GM12874 (cell line): ENCODE measurements around the gene CAV1.

Experiments used
- TF ChIP-seq, protein P1 (sequence below): IDR thresholded peaks from 2 replicates; pipeline ENCODE4 v1.5.1; 2011; ENCODE audit warnings: low read depth, mild to moderate bottlenecking, control low read depth, low read length, moderate library complexity; ENCODE audit not compliant: insufficient read depth

The CAV1 gene

DNA sequence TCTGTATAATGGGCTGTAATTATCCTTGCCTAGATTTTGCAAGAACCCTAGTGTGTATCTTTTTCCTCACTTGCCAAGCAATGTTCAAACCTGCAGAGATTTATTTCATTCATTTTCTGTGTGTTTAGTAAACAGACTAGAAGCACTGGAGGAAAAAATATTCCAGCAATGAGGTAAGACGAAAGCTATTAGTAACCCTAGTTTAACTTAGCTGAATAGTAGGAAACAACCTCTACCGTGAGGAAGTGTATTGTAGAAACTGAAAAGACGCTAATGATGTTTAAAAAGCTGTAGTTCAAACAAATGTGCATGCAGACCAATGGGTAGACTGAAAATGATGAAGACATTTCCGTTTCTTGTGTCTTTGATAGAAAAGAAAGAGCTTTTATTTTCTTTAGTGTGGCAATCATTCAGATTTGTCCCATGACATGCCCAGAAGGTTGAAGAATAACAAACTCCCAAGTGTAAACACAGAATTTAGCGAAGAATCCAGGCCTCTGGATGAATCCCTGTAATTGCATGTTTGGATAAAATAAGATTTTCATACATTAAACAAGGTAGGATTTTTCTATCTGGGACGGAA lies 20.7 kb downstream of the CAV1 start:
- TF ChIP-seq, protein P1, sequence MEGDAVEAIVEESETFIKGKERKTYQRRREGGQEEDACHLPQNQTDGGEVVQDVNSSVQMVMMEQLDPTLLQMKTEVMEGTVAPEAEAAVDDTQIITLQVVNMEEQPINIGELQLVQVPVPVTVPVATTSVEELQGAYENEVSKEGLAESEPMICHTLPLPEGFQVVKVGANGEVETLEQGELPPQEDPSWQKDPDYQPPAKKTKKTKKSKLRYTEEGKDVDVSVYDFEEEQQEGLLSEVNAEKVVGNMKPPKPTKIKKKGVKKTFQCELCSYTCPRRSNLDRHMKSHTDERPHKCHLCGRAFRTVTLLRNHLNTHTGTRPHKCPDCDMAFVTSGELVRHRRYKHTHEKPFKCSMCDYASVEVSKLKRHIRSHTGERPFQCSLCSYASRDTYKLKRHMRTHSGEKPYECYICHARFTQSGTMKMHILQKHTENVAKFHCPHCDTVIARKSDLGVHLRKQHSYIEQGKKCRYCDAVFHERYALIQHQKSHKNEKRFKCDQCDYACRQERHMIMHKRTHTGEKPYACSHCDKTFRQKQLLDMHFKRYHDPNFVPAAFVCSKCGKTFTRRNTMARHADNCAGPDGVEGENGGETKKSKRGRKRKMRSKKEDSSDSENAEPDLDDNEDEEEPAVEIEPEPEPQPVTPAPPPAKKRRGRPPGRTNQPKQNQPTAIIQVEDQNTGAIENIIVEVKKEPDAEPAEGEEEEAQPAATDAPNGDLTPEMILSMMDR, result no peak

DNA sequence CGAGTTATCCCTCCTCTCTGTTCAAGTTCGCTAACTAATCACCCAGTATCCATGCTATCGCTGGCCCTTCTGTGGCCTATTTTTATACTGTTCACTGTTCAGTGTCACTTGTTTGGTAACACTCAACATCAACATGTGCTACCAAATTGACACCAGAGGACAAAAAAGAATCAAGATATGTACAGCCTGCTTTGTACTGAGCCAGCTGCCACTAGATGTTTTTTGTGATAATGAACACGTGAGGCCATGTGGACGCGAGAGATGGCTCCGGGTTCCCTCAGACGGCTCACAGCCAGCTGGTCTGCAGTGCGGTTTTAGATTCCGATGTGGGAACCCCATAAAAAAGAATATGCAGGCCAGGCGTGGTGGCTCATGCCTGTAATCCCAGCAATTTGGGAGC lies 21.2 kb downstream of the CAV1 start:
- TF ChIP-seq, protein P1, result no peak

DNA sequence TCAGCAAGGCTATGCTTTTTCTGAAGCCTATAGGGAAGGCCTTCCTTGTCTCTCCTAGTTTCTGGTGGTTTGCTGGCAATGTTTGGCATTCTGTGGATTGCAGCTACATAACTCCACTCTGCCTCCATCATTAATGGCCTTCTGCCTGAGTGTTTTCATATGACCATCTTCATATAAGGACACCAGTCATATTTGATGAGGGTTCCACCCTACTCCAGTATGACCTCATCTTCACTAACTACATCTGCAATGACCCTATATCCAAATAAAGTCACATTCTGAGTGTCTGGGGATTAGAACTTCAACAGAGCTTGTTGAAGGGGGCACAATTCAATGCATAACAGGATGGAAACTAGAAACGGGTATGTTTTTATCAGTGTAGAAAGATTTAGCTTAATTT lies 22.1 kb downstream of the CAV1 start:
- TF ChIP-seq, protein P1, result no peak

DNA sequence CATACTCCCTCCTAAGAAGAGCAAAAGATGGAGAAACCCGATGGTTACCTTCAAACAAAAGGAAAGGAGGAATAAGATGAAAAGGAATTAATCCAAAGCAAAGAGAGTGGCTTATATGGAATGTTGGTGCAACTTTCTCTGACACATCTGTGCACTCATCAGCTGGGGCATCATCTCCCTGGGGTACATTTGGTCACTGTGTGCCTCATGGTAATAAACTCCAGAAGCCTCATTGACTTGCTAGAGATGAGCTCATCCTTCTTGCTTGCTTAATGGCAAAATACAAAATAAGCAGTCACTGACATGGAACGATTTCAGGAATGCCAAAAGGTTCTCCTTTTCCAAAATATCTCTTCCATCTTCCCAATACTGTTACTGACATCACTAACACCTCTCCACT lies 22.5 kb downstream of the CAV1 start:
- TF ChIP-seq, protein P1, result no peak

DNA sequence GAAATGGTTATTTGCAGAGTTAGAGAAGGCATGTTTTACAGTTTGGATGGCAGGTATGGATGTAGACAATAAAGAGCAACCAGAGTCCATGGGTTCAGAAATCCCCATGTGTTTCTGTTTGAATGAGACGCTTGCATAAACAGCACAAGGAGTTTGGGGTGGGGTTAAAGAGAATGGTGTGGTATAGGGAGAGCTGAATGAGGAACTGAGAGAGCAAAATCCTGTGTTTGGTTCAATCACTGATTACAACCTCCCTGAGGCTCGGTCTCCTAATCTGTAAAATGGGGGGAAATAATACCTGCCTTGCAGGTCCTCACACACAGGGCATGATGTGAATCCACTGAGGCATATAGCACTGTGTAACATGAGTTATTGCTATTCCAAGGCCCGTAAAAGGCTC lies 23.7 kb downstream of the CAV1 start:
- TF ChIP-seq, protein P1, result no peak

DNA sequence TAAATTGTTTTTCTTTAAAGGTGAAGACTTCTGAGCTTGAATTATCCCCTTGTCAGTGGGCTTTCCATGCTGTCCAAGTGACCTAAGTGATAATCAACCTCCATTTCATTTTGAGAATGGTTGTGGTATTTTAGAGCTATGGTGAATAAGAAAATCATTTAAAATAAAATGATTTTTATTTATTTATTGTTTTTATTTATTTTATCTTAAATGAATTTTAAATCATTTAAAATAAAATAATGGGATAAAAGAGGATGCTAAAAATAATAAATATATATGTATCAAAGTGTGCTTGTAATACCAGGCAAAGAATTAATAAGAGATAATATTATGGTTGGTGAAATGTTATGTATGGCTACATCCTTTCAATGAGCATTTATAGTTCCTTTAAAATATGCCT lies 24.5 kb downstream of the CAV1 start:
- TF ChIP-seq, protein P1, result no peak

DNA sequence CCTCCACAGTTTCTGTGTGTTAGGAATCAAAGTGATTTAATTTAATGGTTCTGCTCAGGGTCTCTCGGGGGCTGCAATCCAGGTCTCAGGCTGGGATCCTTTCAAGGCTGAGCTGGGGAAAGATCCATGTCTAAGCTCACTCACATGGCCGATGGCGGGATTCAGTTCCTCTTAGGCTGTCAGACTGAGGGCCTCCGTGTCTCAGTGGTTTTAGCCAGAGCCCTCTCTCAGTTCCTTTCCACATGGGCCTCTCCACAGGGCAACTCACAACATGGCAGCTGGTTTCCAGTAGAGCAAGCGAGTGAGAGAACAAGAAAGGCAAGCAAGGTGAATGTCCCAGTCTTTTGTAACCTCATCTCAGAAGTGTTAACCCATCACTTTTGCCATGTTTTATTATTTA lies 26.9 kb downstream of the CAV1 start:
- TF ChIP-seq, protein P1, result no peak
